ENCODE results near the gene NANOS3. TPM values are rescaled to one million over a fixed set of nuclear protein-coding genes. Genes with fewer than 3 reads are reported as not detected.
A peak's percentile ranks its signal among the peaks of the same experiment; 100 is the strongest.

NANOS3 gene
- total and polyA plus RNA-seq, 9 of the 15 experiments (the other 6 are each of a cell fraction or from before 2014, with no cell fraction given), result not detected

DNA sequence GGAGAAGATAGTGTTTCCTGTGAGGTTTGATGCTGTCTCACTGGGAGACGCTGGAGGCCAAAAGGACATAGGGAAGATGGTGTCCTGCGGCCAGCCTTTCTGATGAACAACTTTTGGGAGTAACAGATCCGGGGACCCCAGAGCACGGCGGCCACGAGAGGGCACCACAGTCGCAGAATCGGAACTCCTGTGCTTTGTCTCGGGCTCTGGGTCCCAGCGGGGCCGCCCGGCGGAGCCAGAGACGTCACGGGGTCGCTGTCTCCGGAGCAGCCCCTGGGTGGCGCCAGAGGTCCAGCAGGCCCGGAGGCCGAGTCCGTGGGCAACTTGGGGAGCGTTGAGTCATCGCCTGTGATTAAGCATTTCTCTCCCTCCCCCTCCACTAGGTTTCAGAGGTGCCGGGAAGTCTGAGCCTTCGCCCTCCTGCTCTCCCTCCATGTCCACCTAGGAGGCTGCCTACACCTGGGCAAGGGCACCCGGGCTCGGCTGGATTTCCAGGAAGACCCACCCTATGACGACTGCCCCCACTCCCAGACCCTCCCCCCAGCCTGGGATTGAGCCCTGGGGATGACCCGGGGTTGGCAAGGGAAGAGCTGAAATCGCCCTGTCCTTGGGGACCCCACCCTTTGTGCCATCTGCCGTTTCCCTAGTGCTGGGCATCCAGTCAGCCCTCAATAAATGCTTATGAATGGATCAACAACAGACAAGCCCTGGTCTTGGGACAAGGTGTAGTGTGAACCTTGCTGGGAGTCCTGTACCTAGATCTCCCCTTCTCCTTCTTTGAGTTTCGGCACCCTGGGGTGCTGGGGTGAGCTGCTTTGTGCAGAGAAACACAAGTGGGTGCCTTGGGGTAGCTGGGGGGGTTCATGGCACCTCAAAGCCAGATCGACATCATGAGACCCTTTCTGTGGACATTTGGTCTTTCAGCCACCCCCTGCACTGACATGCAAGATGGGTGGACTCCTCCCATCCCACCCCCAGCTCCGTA lies 3.4 kb downstream of the NANOS3 start (continued):
- TF ChIP-seq, protein P1, sequence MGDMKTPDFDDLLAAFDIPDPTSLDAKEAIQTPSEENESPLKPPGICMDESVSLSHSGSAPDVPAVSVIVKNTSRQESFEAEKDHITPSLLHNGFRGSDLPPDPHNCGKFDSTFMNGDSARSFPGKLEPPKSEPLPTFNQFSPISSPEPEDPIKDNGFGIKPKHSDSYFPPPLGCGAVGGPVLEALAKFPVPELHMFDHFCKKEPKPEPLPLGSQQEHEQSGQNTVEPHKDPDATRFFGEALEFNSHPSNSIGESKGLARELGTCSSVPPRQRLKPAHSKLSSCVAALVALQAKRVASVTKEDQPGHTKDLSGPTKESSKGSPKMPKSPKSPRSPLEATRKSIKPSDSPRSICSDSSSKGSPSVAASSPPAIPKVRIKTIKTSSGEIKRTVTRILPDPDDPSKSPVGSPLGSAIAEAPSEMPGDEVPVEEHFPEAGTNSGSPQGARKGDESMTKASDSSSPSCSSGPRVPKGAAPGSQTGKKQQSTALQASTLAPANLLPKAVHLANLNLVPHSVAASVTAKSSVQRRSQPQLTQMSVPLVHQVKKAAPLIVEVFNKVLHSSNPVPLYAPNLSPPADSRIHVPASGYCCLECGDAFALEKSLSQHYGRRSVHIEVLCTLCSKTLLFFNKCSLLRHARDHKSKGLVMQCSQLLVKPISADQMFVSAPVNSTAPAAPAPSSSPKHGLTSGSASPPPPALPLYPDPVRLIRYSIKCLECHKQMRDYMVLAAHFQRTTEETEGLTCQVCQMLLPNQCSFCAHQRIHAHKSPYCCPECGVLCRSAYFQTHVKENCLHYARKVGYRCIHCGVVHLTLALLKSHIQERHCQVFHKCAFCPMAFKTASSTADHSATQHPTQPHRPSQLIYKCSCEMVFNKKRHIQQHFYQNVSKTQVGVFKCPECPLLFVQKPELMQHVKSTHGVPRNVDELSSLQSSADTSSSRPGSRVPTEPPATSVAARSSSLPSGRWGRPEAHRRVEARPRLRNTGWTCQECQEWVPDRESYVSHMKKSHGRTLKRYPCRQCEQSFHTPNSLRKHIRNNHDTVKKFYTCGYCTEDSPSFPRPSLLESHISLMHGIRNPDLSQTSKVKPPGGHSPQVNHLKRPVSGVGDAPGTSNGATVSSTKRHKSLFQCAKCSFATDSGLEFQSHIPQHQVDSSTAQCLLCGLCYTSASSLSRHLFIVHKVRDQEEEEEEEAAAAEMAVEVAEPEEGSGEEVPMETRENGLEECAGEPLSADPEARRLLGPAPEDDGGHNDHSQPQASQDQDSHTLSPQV (IDR thresholded peaks at IDR 0.05), result peak; percentile 85
- no peak for TF ChIP-seq ADNP (tag; IDR thresholded peaks at IDR 0.05)
- TF ChIP-seq DNMT1 (IDR thresholded peaks at IDR 0.05), result no peak
- peak; percentile 80; the same call in 1 of the 2 replicates for TF ChIP-seq TOE1 (IDR thresholded peaks at IDR 0.05; ENCODE audit: borderline replicate concordance)
- no peak; the same call in 1 of the 2 replicates for TF ChIP-seq TOE1 (CRISPR knock-in tag; IDR thresholded peaks at IDR 0.05; ENCODE audit: borderline replicate concordance, low read depth)
- no peak for TF ChIP-seq U2AF2 (optimal IDR thresholded peaks at IDR 0.05; ENCODE audit: low read depth, low read length)
- TF ChIP-seq, protein P2, sequence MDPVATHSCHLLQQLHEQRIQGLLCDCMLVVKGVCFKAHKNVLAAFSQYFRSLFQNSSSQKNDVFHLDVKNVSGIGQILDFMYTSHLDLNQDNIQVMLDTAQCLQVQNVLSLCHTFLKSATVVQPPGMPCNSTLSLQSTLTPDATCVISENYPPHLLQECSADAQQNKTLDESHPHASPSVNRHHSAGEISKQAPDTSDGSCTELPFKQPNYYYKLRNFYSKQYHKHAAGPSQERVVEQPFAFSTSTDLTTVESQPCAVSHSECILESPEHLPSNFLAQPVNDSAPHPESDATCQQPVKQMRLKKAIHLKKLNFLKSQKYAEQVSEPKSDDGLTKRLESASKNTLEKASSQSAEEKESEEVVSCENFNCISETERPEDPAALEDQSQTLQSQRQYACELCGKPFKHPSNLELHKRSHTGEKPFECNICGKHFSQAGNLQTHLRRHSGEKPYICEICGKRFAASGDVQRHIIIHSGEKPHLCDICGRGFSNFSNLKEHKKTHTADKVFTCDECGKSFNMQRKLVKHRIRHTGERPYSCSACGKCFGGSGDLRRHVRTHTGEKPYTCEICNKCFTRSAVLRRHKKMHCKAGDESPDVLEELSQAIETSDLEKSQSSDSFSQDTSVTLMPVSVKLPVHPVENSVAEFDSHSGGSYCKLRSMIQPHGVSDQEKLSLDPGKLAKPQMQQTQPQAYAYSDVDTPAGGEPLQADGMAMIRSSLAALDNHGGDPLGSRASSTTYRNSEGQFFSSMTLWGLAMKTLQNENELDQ (CRISPR knock-in tag; IDR thresholded peaks at IDR 0.05; ENCODE audit: borderline replicate concordance), result no peak
- peak; percentile 82; the same call in 1 of the 2 replicates for TF ChIP-seq MTA3 (IDR thresholded peaks at IDR 0.05; ENCODE audit: borderline replicate concordance)
- TF ChIP-seq ZBTB8A (IDR thresholded peaks at IDR 0.05; ENCODE audit: partially characterized antibody), result no peak
- peak; percentile 63; the same call in 1 of the 2 replicates for TF ChIP-seq MTA1 (IDR thresholded peaks at IDR 0.05; ENCODE audit: borderline replicate concordance)
- TF ChIP-seq CCAR2 (IDR thresholded peaks at IDR 0.05; ENCODE audit: low read depth, low read length), result no peak
- TF ChIP-seq, protein P3, sequence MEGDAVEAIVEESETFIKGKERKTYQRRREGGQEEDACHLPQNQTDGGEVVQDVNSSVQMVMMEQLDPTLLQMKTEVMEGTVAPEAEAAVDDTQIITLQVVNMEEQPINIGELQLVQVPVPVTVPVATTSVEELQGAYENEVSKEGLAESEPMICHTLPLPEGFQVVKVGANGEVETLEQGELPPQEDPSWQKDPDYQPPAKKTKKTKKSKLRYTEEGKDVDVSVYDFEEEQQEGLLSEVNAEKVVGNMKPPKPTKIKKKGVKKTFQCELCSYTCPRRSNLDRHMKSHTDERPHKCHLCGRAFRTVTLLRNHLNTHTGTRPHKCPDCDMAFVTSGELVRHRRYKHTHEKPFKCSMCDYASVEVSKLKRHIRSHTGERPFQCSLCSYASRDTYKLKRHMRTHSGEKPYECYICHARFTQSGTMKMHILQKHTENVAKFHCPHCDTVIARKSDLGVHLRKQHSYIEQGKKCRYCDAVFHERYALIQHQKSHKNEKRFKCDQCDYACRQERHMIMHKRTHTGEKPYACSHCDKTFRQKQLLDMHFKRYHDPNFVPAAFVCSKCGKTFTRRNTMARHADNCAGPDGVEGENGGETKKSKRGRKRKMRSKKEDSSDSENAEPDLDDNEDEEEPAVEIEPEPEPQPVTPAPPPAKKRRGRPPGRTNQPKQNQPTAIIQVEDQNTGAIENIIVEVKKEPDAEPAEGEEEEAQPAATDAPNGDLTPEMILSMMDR (IDR thresholded peaks at IDR 0.05 in 2 of 3, conservative IDR thresholded peaks at IDR 0.05 in 1 of 3; ENCODE audit: insufficient read depth in 2 of 3, low read depth in 1 of 3, low read length in 3 of 3), result peak; percentile 99 to 100 (median 99)
- TF ChIP-seq, protein P4, sequence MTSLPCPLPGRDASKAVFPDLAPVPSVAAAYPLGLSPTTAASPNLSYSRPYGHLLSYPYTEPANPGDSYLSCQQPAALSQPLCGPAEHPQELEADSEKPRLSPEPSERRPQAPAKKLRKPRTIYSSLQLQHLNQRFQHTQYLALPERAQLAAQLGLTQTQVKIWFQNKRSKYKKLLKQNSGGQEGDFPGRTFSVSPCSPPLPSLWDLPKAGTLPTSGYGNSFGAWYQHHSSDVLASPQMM (CRISPR knock-in tag; IDR thresholded peaks at IDR 0.05), result no peak
- TF ChIP-seq RBFOX2 (IDR thresholded peaks at IDR 0.05; ENCODE audit: low read depth, low read length), result peak; percentile 75
- no peak for TF ChIP-seq MED1 (CRISPR knock-in tag; IDR thresholded peaks at IDR 0.05; ENCODE audit: borderline replicate concordance)
- TF ChIP-seq SMARCE1 (IDR thresholded peaks at IDR 0.05), result peak; percentile 82
- no peak for TF ChIP-seq SAP30 (IDR thresholded peaks at IDR 0.05; ENCODE audit: borderline replicate concordance, insufficient read depth, low read depth, low read length, poor library complexity, severe bottlenecking)
